ENCODE results near the gene NHS.

DNA sequence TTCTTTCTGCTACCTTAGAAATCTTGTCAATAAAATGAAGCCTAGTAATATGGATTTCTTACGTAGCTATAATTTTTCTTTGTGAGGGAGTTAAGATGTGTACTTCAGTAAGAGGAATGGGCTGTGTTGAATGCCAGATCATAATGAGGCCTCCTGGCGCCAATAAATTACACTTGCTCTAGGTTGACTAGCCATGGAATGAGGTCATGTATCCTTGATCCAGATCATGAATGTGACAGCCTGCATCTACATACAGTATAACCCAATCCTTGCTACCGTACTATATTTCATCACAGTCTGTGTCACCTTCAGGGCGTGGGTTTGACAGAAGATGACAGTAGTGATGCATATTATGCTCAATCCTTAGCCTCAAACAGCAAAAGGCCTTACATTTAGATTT is 36.2 kb downstream of the NHS start:
- TF ChIP-seq CTCF (IDR thresholded peaks at IDR 0.05; ENCODE audit: borderline replicate concordance, extremely low read depth, low read length, poor library complexity, severe bottlenecking) (no peak), EZH2 (IDR thresholded peaks at IDR 0.05; ENCODE audit: borderline replicate concordance, low read depth, low read length, severe bottlenecking) (no peak)
